Measurements from ENCODE around the gene STK24. TPM values are rescaled to one million over a fixed set of nuclear protein-coding genes. Genes with fewer than 3 reads are reported as not detected.

The STK24 gene
- total and polyA plus RNA-seq, 2 of the 8 experiments (the other 6 are each of a cell fraction or from before 2014, with no cell fraction given), result 62.8 to 143 TPM

DNA sequence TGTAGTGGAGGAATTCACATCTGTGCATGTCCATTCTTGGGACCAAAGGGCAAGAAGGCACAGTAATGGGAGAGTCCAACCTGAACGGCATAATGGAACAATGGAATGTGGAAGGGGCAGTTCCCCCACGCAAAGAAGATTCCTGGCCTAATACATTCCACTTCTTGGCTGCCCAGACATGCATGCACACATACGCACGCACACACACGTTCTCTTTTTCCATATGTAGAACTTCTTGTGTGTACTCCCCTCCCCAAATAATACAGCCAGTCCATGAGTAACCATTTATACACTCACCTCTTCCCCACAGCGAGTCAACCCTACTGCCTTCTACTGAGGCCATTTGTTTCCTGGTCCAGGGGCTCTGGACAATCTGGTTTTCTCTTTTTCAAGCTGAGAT, 6.0 kb upstream of the STK24 start (continued):
- TF ChIP-seq ZNF274 (IDR thresholded peaks at IDR 0.05; ENCODE audit: borderline replicate concordance, extremely low read depth, low read length), result no peak
- no peak for TF ChIP-seq RNF2 (IDR thresholded peaks at IDR 0.05; ENCODE audit: borderline replicate concordance, low read depth, low read length, missing control alignments, poor library complexity, severe bottlenecking)
